Astrocyte (in vitro differentiated cells and primary cell): ENCODE results near the gene TCF19. TPM values are rescaled to one million over a fixed set of nuclear protein-coding genes. Genes with fewer than 3 reads are reported as not detected.

Experiments
- DNase-seq: peaks from one replicate; pipeline ENCODE4 v3.0.0-alpha.2; 2010; ENCODE audit warnings: low read depth
- FAIRE-seq: peaks from 2 replicates; lab custom pipeline; 2011; peaks lifted over from hg19 to GRCh38; lab: Jason Lieb, UNC
- H2AFZ ChIP-seq: 2 replicates; pipeline ENCODE4 v1.6.0; 2012; ENCODE audit warnings: low read depth, low read length, inconsistent platforms
- H3K27ac ChIP-seq: 2 replicates; pipeline ENCODE4 v1.5.1; 2011; ENCODE audit warnings: low read depth, low read length, inconsistent platforms
- H3K27me3 ChIP-seq: 2 replicates; pipeline ENCODE4 v1.6.0; 2011; ENCODE audit warnings: low read length, inconsistent platforms; ENCODE audit not compliant: insufficient read depth
- H3K36me3 ChIP-seq: 2 replicates; pipeline ENCODE4 v1.5.1; 2011; ENCODE audit warnings: low read length, inconsistent platforms; ENCODE audit not compliant: insufficient read depth
- H3K4me1 ChIP-seq: 2 replicates; pipeline ENCODE4 v1.5.1; 2011; ENCODE audit warnings: low read length, inconsistent platforms; ENCODE audit not compliant: insufficient read depth
- H3K4me2 ChIP-seq: 2 replicates; pipeline ENCODE4 v1.6.0; 2012; ENCODE audit warnings: low read length, inconsistent platforms
- H3K4me3 ChIP-seq: 2 replicates; pipeline ENCODE4 v1.5.1; 2011; ENCODE audit warnings: low read depth, mild to moderate bottlenecking, low read length, inconsistent platforms; ENCODE audit not compliant: insufficient read depth
- H3K79me2 ChIP-seq: 2 replicates; pipeline ENCODE4 v1.6.0; 2012; ENCODE audit warnings: mild to moderate bottlenecking, low read length, inconsistent platforms; ENCODE audit not compliant: insufficient read depth
- H3K9ac ChIP-seq: 2 replicates; pipeline ENCODE4 v1.6.0; 2012; ENCODE audit warnings: mild to moderate bottlenecking, low read length, inconsistent platforms
- H3K9me3 ChIP-seq: 2 replicates; pipeline ENCODE4 v1.5.1; 2012; ENCODE audit warnings: low read depth, mild to moderate bottlenecking, low read length, inconsistent platforms; ENCODE audit not compliant: insufficient read depth
- H4K20me1 ChIP-seq: 2 replicates; pipeline ENCODE4 v1.6.0; 2012; ENCODE audit warnings: low read length, inconsistent platforms; ENCODE audit not compliant: insufficient read depth
- H3K27ac Mint-ChIP-seq: one replicate; pipeline ENCODE4 v1.8.0; 2021; ENCODE audit warnings: mild to moderate bottlenecking, mixed read lengths; ENCODE audit not compliant: unreplicated experiment
- H3K27me3 Mint-ChIP-seq: one replicate; pipeline ENCODE4 v1.8.0; 2021; ENCODE audit warnings: low read depth, mixed read lengths; ENCODE audit not compliant: unreplicated experiment
- H3K36me3 Mint-ChIP-seq: one replicate; pipeline ENCODE4 v1.8.0; 2021; ENCODE audit warnings: low read depth, mixed read lengths; ENCODE audit not compliant: unreplicated experiment
- H3K4me1 Mint-ChIP-seq: one replicate; pipeline ENCODE4 v1.8.0; 2021; ENCODE audit warnings: low read depth, mixed read lengths; ENCODE audit not compliant: unreplicated experiment
- H3K4me3 Mint-ChIP-seq: one replicate; pipeline ENCODE4 v1.8.0; 2021; ENCODE audit warnings: mild to moderate bottlenecking, moderate library complexity, mixed read lengths; ENCODE audit not compliant: unreplicated experiment
- H3K9me3 Mint-ChIP-seq: one replicate; pipeline ENCODE4 v1.8.0; 2021; ENCODE audit warnings: mild to moderate bottlenecking, mixed read lengths; ENCODE audit not compliant: unreplicated experiment
- CTCF ChIP-seq: IDR thresholded peaks from 2 replicates; pipeline ENCODE4 v1.5.1; 2011; ENCODE audit warnings: low read depth, mild to moderate bottlenecking, inconsistent platforms, low read length, moderate library complexity; ENCODE audit not compliant: insufficient read depth
- EZH2 ChIP-seq: IDR thresholded peaks from 2 replicates; pipeline ENCODE4 v1.6.1; 2012; ENCODE audit warnings: mild to moderate bottlenecking, low read length, inconsistent platforms; ENCODE audit not compliant: insufficient read depth
- total RNA-seq: library from RNA; stranded (reverse); gene quantifications from 2 replicates; pipeline ENCODE4 v1.2.1, GENCODE V29; 2021

The TCF19 gene
- total RNA-seq, 1 donor from 2014 or later, result 2.5 TPM

- Mint-ChIP-seq H3K36me3 (peaks cover 2% of the 10 kb centered on the region), H3K4me1 (peaks cover 45% of the 10 kb centered on the region), H3K27me3 (no peaks in the 10 kb centered on the region), H3K9me3 (no peaks in the 10 kb centered on the region), H3K4me3 (peak overlapping the region; percentile 85), H3K27ac (peak overlapping the region; percentile 100)
- FAIRE-seq (no peak), DNase-seq (peak; percentile 36)
- TF ChIP-seq EZH2 (no peak), CTCF (peak; percentile 21)
- peak overlapping the region; percentile 32 for H2AFZ ChIP-seq
- no peaks in the 10 kb centered on the region for H4K20me1 ChIP-seq
- H3K4me2 ChIP-seq, result peak overlapping the region; percentile 90
- peak overlapping the region; percentile 85 for H3K27ac ChIP-seq
- peaks cover 24% of the 10 kb centered on the region for H3K4me1 ChIP-seq
- H3K9me3 ChIP-seq, result no peaks in the 10 kb centered on the region
- peak overlapping the region; percentile 55 for H3K4me3 ChIP-seq
- H3K79me2 ChIP-seq, result peaks cover 31% of the 10 kb centered on the region
- H3K27me3 ChIP-seq, result peaks cover 9% of the 10 kb centered on the region
- H3K9ac ChIP-seq, result peak overlapping the region; percentile 82
- H3K36me3 ChIP-seq, result no peaks in the 10 kb centered on the region
Measured at GRCh38 chr6:31114970-31115849, 43.2 kb upstream of the TCF19 start.

GRCh38 chr6:31115941-31116560, 42.3 kb upstream of the TCF19 start:
- H4K20me1 ChIP-seq, result no peaks in the 10 kb centered on the region
- no peaks in the 10 kb centered on the region for H3K9me3 ChIP-seq
- H2AFZ ChIP-seq, result no peak overlapping the region
- no peaks in the 10 kb centered on the region for H3K27me3 Mint-ChIP-seq
- DNase-seq (no peak), FAIRE-seq (no peak)
- H3K36me3 Mint-ChIP-seq, result peaks cover 2% of the 10 kb centered on the region
- peak overlapping the region; percentile 85 for H3K4me3 Mint-ChIP-seq
- TF ChIP-seq CTCF (no peak), EZH2 (no peak)
- no peaks in the 10 kb centered on the region for H3K9me3 Mint-ChIP-seq
- no peak overlapping the region for H3K27ac ChIP-seq
- peaks cover 31% of the 10 kb centered on the region for H3K79me2 ChIP-seq
- H3K36me3 ChIP-seq, result no peaks in the 10 kb centered on the region
- H3K4me1 Mint-ChIP-seq, result peaks cover 42% of the 10 kb centered on the region
- H3K27ac Mint-ChIP-seq, result peak overlapping the region; percentile 100
- peak overlapping the region; percentile 90 for H3K4me2 ChIP-seq
- H3K4me1 ChIP-seq, result peaks cover 24% of the 10 kb centered on the region
- peaks cover under 1% of the 10 kb centered on the region for H3K27me3 ChIP-seq
- H3K9ac ChIP-seq, result no peak overlapping the region
- no peak overlapping the region for H3K4me3 ChIP-seq
